ENCODE measurements around the gene CACNA1I.

- no peak for TF ChIP-seq CTCF (IDR thresholded peaks at IDR 0.05)
- no peak for TF ChIP-seq ZFX (IDR thresholded peaks at IDR 0.05; ENCODE audit: borderline replicate concordance)
These were observed 98.9 kb downstream of the CACNA1I start for GRCh38 chr22:39669432-39669831.

Measured in 22Rv1 (cell line).